HT-29 (cell line): Measurements from ENCODE around the gene USP31. TPM values are rescaled to one million over a fixed set of nuclear protein-coding genes. Genes with fewer than 3 reads are reported as not detected.
A peak's percentile ranks its signal among the peaks of the same experiment; 100 is the strongest.

ENCODE experiments used
- DNase-seq: peaks from one replicate; pipeline ENCODE4 v3.0.0-alpha.2; 2015; ENCODE audit warnings: low spot score
- total RNA-seq: library from RNA; depleted of rRNA; stranded (reverse); fragments of >200 nt; shearing (Covaris generic); gene quantifications from 2 replicates; pipeline ENCODE4 v1.2.3, GENCODE V29; 2014; rRNA removed

Gene USP31, protein sequence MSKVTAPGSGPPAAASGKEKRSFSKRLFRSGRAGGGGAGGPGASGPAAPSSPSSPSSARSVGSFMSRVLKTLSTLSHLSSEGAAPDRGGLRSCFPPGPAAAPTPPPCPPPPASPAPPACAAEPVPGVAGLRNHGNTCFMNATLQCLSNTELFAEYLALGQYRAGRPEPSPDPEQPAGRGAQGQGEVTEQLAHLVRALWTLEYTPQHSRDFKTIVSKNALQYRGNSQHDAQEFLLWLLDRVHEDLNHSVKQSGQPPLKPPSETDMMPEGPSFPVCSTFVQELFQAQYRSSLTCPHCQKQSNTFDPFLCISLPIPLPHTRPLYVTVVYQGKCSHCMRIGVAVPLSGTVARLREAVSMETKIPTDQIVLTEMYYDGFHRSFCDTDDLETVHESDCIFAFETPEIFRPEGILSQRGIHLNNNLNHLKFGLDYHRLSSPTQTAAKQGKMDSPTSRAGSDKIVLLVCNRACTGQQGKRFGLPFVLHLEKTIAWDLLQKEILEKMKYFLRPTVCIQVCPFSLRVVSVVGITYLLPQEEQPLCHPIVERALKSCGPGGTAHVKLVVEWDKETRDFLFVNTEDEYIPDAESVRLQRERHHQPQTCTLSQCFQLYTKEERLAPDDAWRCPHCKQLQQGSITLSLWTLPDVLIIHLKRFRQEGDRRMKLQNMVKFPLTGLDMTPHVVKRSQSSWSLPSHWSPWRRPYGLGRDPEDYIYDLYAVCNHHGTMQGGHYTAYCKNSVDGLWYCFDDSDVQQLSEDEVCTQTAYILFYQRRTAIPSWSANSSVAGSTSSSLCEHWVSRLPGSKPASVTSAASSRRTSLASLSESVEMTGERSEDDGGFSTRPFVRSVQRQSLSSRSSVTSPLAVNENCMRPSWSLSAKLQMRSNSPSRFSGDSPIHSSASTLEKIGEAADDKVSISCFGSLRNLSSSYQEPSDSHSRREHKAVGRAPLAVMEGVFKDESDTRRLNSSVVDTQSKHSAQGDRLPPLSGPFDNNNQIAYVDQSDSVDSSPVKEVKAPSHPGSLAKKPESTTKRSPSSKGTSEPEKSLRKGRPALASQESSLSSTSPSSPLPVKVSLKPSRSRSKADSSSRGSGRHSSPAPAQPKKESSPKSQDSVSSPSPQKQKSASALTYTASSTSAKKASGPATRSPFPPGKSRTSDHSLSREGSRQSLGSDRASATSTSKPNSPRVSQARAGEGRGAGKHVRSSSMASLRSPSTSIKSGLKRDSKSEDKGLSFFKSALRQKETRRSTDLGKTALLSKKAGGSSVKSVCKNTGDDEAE (N-terminal part only)
- 7.7 and 8.5 TPM in 2 replicates for total RNA-seq

DNA sequence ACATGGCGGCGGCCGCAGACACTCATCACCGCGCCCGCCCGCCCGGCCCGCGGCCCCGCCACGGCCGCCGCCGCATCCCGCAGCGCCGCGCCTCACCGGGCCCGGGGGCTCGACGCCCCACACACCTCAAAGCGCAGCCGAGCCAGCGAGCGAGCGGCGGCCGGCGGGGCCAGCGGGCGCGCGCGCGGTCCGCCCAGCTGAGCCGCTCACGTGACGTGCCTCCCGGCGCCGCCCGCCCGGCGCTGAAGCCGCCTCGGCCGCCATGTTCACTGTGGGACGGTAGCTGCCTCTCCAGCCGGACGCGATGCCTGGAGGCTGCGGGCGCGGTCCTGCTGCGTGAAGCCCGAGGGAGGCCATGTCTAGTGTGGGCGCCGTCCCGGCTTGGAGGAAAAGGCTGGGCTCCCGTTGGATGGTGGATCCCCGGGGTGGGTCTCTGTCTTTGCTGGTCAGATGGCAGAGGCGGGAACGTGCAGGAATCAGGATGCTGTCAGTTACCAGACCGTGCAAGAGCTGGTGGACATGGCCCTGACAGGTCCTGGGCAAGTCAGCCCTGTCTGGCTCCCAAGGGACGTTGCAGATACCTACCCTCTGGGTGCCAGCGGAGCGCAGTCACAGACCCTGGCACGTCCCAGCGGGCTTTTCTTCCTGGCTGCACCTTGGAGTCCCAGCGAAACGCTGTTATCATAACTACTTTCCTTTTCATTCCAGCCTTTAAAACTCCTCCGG, at the start of gene USP31:
USP31 (minus strand) TSS at position 186 of the 726 bp plus-strand sequence; CDS start at position 4, 182 bp downstream.
- DNase-seq: peak; percentile 93

DNA sequence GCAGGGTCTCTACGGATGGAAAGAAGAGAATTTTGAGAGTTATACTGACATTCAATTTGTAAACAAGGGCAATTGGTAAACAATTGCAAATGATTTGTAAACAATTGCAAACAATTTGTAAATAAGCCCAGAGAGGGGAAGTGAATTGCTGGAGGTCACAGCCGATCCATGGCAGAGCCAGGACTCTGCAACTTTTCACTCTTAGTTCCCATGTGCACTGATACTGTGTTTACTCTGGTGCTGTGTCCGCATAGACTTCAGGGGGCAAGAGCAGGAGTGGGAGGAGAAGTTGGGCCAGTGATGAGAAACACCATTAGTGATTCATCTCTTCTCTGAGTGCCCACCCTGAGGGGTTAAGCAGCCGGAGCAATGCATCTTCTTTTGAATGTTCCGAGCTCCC, 47.3 kb upstream of the USP31 start:
- DNase-seq: no peak

DNA sequence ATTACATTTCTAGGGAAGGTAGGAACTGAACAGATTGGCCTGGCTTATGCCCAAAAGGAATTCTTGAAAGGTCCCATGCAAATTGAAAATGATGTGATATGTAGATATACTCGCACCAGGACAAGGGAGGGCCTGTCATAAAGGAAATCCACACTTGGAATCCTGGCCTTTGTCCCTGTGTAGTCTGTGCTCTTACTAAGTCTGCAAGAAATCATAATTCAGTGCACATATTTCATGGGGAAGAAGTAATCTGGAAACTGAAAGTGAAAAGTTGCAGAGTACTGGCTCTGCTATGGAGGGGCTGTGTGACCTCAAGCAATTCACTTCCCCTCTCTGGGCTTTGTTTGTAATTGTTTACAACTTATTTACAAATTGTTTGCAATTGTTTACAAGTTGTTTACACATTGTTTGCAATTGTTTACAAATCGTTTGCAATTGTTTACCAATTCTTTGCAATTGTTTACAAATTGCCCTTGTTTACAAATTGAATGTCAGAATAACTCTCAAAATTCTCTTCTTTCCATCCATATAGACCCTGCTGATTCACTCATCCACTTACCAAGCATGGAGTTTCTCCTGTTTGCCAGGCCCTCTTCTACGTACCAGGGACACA, 46.2 kb upstream of the USP31 start:
- DNase-seq: no peak

DNA sequence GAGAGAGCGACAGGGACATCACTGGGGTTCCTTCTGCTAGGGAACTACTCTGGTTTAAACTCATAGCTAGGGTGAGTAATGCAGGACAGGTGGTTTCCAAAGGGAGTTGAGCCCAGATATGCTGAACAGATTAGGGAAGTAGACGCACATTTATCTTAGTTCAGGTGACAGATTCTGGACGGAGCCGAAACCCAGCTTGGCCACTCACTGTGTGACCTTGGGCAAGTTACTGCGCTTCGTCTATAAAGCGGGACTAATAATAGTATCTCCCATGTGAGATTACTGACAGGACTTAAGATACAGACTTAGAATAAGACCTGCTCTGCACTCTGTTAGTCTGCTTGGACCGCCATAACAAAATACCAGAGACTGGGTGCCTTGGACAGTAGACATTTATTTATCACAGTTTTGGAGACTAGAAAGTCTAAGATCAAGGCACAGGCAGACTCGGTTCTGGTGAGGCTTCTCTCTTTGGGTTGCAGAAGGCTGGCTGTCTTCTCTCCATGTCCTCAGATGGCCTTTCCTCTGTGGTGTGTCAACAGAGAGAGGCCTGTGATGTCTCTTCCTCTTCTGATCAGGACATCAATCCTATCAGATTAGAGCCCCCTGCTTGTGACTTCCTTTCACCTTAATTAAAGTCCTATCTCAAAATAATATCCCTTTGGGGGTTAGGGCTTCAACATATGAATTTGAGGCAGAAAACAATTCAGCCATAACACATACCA, 45.4 kb upstream of the USP31 start:
- DNase-seq: no peak

DNA sequence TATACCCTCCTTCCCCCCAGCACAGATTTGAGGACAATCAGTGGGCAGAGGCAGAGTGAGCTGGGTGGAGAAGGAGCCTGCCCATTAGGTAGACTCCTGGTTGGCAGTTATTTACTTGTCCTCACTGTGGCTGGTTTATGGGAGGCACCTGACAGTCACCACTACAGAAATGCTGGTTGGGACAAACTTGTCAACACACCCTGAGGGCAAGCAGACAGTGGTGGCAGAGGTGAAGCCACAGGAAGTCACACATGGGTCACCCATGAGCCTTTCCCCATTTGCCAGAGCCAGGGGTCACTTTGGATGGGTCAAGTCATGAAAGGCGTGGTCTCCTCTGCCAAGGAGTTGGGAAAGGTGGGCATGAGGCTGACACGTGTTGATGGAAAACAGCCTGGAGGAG, 39.7 kb upstream of the USP31 start:
- DNase-seq: no peak

DNA sequence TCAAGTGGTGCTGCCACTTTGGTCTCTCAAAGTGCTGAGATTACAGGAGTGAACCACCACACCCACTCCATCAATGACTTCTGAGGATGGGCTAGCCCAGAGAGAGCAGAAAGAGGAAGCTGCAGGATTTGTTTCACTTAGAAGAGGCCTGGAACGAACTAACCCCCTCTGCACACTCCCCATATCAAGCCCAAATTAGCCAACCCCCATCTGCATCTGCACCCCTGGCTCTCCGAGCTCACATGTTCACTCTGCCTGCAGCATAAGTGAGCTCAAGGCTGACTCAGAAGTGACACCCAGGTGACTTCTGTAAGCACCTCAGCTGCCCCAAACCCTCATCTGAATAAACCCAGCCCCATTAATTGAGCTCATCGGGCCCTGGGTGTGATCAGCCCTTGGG, 38.1 kb upstream of the USP31 start:
- no peak for DNase-seq

DNA sequence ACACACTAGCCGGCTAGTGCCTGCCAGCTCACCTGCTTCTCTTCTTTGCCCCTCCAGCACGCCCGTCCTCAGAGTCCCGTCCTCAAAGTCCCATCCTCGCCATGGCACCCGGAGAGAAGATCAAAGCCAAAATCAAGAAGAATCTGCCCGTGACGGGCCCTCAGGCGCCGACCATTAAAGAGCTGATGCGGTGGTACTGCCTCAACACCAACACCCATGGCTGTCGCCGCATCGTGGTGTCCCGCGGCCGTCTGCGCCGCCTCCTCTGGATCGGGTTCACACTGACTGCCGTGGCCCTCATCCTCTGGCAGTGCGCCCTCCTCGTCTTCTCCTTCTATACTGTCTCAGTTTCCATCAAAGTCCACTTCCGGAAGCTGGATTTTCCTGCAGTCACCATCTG, 36.9 kb upstream of the USP31 start:
- no peak for DNase-seq

DNA sequence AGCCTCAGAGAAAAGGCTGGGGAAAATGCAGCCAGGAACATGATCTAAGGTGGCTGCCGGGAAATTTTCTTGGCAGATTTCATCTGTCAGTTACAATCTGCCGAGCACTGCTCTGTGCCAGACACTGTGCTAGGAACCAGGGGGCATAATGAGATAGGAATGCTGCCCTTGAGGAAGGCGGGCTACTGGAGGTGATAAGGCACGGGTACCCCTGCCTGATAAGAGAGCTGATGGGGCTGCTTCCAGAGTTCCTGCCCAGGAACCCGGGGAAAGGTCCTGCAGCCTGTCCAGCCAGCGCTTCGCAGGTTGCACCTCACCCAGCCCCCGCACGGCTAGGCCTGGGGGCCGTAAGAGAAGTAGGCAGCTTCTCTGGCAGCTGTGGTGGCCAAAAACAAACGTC, 36.4 kb upstream of the USP31 start:
- DNase-seq: no peak

DNA sequence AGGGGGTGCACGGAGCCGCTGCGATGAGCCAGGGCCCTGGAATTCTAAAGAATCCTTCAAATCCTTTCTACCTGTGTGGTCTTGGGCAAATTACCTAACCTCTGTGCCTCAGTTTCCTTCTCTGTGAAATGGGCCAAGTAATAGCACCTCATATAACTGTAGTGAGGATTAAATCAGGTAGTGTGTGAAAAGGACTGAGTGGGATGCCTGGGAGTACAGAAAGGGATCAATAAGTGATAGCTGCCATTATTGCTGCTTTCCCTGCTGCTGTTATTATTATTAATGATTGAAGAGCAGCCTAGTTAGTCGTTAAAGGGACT, 34.3 kb upstream of the USP31 start:
- no peak for DNase-seq

DNA sequence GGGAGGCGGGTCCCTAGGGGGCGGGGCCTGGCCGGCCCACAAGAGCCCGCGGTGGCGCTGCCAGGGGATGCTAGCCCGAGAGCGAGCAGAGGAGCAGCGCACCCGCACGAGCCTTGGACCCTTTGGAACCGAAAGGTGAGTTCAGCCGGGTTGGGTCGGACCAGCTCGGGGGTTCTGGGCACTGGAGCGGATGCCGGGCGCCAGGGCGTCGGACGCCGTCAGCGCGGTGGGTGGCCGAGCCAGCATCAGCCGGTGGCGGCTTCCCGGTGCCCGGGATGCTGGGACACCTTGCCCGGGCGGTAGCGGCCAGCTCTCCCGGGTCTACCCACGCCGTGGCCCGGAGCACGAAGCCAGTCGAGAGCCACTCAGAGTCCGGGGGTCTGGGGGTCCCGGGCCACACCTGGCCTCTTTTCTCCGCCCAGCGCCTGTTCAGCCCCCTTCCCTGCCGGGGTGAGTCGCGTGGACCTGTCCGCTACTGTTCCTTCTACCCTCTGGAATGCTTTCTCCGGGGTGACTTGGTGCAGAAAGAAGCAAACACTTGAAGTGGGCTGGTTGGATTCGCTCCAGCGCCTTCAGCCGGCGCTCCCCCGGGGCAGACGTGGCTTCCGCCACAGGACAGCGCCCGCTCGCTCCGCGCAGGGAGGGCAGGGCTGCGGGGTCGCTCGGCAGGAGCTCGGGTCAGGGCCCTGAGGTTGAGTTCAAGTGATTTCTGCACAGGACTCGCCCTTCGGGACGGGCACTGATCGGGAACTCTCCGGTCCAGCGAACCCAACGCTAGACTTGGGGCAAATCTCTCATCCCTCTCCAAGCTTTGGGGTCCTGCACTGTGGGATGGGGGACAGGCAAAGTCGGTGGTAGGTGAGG, 33.7 kb upstream of the USP31 start, which contains the start of gene SCNN1G:
SCNN1G (plus strand) TSS at position 67 of the 864 bp plus-strand sequence. CDS start 3,527 bp downstream, outside the sequence.
- DNase-seq: no peak

DNA sequence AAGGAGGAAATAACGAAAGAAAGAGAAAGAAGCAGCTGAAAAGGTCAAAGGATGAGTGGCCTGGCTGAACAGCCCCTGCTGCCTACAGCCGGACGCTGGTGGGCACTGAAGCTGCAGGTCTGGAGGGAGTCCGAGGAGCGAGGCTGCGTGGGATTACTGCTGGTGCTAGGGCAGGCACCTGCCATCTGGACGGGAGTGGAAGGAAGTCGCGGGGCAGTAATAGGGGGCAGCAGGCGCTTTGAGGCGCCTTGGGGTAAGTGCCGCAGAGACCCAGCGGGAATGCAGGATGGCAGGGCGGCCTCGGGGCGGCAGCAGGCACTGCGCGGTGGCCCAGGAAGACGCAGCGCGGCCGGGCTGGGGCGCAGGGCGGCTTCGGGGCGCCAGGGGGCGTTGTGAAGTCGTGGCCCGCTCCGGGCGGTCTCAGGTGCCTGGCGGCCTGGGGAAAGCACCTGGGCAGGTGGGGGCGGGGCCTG, 33.0 kb upstream of the USP31 start:
- DNase-seq: peak; percentile 90

DNA sequence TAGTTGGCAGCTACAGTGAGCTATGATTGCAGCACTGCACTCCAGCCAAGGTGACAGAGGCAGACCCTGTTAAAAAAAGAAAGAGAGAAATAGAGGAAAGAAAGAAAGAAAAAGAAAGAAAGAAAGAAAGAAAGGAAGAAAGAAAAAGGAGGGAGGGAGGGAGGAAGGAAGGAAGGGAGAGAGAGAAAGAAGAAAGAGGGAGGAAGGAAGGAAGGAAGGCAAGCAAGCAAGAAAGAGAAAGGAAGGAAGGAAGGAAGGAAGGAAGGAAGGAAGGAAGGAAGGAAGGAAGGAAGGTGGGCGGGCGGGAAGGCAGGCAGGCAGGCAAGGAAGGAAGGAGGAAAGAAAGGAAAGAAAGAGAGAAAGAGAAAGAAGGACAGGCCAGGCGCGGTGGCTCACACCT, 32.3 kb upstream of the USP31 start:
- DNase-seq: no peak

DNA sequence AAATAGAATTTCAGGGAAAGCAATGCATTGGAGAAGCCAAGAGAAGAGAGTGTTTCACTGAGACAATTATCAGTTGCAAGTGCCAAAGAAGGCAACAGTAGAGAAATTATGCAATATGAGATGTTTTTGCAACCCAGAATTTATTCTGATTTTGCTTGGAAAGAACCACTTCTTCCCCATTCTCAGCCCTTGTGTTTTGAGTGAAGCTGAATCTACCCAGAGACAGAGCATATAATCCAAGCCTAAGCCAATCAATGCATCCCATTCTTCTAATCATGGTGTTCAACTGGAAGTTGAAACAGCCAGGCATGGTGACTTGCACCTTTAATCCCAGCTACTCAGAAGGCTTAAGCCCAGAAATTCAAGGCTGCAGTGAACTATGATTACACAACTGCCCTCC, 26.4 kb upstream of the USP31 start:
- DNase-seq: no peak

DNA sequence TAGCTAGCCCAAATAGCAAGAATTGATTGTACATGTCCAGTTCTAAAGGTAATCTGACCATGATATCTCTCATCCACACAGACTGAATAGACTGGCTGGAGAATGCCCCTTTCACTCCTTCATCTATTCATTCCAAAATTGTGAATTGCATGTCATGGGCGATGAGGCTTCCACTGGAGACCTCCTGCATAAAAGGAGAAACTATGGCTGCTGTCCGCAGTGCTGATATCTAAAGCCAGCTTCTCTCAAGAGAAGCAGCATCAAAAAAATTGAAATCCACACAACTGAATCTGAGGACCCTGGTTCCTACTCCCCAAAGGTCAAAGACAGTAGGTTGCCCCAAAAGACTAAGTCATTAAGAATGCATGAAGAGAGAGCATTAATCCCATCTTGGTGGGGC, 25.4 kb upstream of the USP31 start:
- no peak for DNase-seq

DNA sequence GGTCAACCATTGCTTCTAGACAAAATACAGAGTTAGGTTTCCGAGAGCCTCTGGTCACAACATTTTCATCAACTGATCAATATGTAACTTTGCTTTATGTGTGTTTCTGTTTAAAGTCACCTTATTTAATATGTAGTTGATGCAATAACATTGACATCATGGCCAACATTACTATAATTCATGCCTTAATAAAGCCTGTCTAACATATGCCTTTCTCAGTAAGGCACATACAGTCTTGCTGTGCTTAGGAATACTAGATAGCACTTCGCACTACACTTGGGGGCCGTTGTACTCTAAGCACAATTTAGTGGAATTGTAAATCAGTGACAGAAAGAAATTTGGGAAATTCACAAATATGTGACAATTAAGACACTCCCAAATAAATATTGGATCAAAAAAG, 23.7 kb upstream of the USP31 start:
- no peak for DNase-seq

DNA sequence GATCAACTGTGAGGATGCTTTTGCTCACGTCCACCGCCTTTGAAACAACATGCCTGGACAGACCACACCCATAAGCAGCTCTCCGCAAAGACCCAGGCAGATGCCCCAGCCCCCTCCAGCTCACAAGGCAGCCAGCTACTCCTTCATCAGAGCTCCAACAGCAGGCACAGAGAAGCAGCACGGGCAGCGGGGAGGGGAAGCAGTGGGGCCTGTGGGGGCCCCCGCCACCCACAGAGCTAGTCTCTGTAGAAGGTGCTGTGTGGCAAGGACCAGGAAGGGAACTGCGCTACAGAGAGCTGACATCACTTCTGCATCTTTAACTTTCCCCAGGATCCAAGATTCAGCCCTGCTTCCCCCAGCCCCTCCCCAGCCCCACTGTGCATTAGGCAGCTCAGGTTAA, 23.3 kb upstream of the USP31 start:
- DNase-seq: no peak

DNA sequence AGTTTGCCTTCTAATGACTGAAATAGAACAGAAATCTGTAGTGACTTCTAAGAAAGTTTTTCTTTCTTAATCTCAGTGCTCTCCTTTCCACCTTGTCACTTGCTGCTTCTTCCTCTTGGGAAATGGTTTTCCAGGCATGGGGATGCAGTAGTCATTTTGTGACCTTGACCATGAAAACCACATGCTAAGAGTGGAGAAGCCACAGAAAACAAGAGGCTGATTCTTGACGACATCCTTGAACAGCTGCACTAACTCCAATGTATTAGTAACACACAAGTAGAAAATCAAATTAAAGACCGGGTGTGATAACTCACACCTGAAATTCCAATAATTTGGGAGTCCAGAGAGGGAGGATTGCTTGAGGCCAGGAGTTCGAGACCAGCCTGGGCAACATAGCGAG, 15.5 kb upstream of the USP31 start:
- no peak for DNase-seq

DNA sequence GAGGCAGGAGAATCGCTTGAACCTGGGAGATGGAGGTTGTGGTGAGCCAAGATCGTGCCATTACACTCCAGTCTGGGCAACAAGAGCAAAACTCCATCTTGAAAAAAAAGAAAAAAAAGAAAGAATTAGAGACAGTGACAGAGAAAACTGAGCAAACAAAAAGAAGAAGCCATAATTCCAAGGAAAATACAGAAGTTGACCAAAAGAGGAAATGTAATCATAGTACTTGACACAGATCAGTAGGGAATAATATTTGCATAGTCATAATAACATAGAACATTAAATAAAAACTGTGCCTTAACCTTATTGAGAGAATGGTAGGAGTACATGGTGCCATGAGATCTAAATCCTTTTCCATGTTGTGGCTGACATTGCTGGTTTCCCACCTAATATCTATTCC, 14.7 kb upstream of the USP31 start:
- no peak for DNase-seq

DNA sequence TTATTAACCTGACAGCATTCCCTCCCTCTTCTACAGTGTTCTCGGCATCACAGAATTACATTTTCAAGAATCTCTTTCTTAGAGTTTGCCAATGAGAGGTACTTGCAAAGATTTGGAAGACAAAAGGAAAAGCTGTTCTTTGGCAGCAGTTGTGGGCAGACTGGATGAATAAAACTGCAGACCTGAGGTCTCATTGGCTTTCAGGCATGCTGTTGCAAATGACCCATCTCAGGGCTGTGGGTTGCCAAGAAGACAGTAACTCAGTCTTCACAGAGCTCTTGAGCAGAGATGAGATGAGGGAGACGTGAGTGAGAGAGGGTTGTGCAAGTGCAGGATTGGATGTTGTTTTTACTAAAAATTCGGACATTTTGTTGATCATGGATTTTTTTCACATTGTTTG, 11.3 kb upstream of the USP31 start:
- no peak for DNase-seq
